Measurements from ENCODE around the gene CMTM5. TPM values are rescaled to one million over a fixed set of nuclear protein-coding genes. Genes with fewer than 3 reads are reported as not detected.

The CMTM5 gene
- polyA plus RNA-seq, 1 of the 3 experiments (the other 2 are of a cell fraction), result 0.13 TPM

GRCh38 chr14:23403908-23404307 lies 27.1 kb downstream of the CMTM5 start (continued):
- TF ChIP-seq IRF3 (IDR thresholded peaks at IDR 0.05; ENCODE audit: low read depth, low read length), result no peak
- TF ChIP-seq USF1 (IDR thresholded peaks at IDR 0.05; ENCODE audit: borderline replicate concordance, low read depth), result no peak

DNA sequence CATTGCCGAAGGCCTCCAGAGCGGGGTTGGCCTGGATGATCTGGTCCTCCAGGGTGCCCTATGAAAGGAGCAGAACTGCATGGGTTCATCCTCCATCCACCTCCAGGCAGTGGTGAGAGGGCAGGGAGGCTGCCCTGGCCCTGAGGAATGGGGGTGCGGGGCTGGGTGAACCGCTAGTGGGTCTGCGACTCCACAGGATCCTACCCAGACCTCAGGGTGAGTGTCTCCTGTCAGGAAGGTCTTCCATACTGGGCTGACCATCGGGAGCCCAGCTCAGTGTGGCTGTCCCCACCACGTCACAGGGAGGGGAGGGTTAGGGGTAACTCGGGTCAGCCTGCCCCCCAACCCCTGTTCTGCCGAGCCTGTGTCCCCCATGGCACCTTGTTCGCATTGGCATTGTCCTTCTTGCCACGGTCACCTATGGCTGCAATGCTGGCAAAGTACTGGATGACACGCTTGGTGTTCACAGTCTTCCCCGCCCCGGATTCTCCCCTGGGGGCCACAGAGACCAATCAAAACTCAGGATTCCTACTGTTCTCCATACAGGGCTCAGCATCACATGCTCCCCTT lies 27.6 kb downstream of the CMTM5 start:
- Histone ChIP-seq H3K4me3 (ENCODE audit: low read depth in 2 of 2, low read length in 1 of 2) (no peak overlapping the region), H3K9ac (no peak overlapping the region), H3K4me1 (ENCODE audit: control insufficient read depth in 1 of 2, insufficient read depth in 2 of 2, low read depth in 1 of 2, low read length in 1 of 2) (peaks cover 0 to 3% of the 10 kb centered on the region in 2 experiments; a peak in 1 of 4 replicates), H2AFZ (ENCODE audit: low read depth) (no peak overlapping the region), H3F3A (replicated peaks; ENCODE audit: insufficient read depth) (no peaks in the 10 kb centered on the region), H3K27ac (ENCODE audit: low read depth in 2 of 2, low read length in 1 of 2) (no peak overlapping the region), H3K79me2 (ENCODE audit: insufficient read depth) (no peaks in the 10 kb centered on the region), H3K4me2 (no peak overlapping the region), H4K20me1 (ENCODE audit: insufficient read depth) (no peaks in the 10 kb centered on the region), H3K27me3 (ENCODE audit: insufficient read depth) (peaks cover 35% of the 10 kb centered on the region), H3K9me2 (no peaks in the 10 kb centered on the region), H3K36me3 (replicated peaks in 1 of 2; ENCODE audit: control insufficient read depth in 1 of 2, insufficient read depth in 2 of 2, low read length in 1 of 2) (no peaks in the 10 kb centered on the region), H3K9me3 (no peaks in the 10 kb centered on the region)
- ChIA-PET POLR2A (interaction anchor here (0.6 kb wide), 1 partner anchor 20 kb away, joined by 3 read pairs; no protein-coding TSS in a partner anchor), CTCF (interaction anchor here (2.9 kb wide), 1 partner anchor 25 kb away, joined by 8 read pairs; no protein-coding TSS in a partner anchor)
- 60% methylated on average over 8 of the region's 14 CpGs for WGBS (ENCODE audit: low lambda C conversion rate)
- TF ChIP-seq RXRA (IDR thresholded peaks at IDR 0.05; ENCODE audit: borderline replicate concordance, low read depth) (no peak), CHD2 (IDR thresholded peaks at IDR 0.05; ENCODE audit: low read length, partially characterized antibody) (no peak), TCF12 (IDR thresholded peaks at IDR 0.05) (no peak), EP300 (IDR thresholded peaks at IDR 0.05; ENCODE audit: borderline replicate concordance in 1 of 2, low read depth in 1 of 2, low read length in 1 of 2) (no peak), PBX3 (IDR thresholded peaks at IDR 0.05) (no peak), GABPA (IDR thresholded peaks at IDR 0.05; ENCODE audit: low read depth) (no peak), ELF1 (IDR thresholded peaks at IDR 0.05) (no peak), USF1 (IDR thresholded peaks at IDR 0.05; ENCODE audit: borderline replicate concordance, low read depth) (no peak), USF2 (IDR thresholded peaks at IDR 0.05; ENCODE audit: borderline replicate concordance, low read depth, low read length) (no peak), TAF1 (IDR thresholded peaks at IDR 0.05; ENCODE audit: borderline replicate concordance, low read depth, low read length) (no peak), TEAD4 (IDR thresholded peaks at IDR 0.05; ENCODE audit: borderline replicate concordance, insufficient read depth) (no peak), FOSL2 (IDR thresholded peaks at IDR 0.05; ENCODE audit: borderline replicate concordance, low read depth) (no peak)
- no peak for DNase-seq
